GDM1 (cell line): ENCODE data around the gene UNC5B.
A peak's percentile ranks its signal among the peaks of the same experiment; 100 is the strongest.
"Not testable (repeated sequence)": the region's sequence is repeated elsewhere in the genome, so short reads cannot be mapped to it uniquely, and the experiment has no call there.

Source experiments
- DNase-seq: peaks from one replicate; lab custom pipeline; 2025; lab: John Stamatoyannopoulos, UW

The UNC5B gene

DNA sequence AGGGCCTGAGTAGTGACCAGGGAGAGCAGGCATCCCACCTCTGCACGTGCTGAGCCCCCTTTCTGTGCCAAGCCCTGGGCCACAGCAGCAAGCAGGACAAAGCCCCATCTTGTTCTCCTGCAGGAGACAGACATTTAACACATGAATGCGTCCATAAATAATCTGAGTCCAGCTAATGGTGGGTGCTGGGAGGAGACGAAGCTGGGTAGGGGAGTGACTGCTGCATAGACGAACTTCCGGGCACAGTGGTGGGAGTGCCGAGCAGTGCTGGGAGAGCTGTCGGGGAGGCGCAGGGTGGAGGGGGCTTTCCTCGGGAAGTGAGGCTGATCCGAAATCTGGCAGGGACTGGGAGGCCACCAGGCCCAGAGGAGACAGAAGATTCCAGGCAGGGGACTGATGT is 71.5 kb downstream of the UNC5B start:
- no peak for DNase-seq

DNA sequence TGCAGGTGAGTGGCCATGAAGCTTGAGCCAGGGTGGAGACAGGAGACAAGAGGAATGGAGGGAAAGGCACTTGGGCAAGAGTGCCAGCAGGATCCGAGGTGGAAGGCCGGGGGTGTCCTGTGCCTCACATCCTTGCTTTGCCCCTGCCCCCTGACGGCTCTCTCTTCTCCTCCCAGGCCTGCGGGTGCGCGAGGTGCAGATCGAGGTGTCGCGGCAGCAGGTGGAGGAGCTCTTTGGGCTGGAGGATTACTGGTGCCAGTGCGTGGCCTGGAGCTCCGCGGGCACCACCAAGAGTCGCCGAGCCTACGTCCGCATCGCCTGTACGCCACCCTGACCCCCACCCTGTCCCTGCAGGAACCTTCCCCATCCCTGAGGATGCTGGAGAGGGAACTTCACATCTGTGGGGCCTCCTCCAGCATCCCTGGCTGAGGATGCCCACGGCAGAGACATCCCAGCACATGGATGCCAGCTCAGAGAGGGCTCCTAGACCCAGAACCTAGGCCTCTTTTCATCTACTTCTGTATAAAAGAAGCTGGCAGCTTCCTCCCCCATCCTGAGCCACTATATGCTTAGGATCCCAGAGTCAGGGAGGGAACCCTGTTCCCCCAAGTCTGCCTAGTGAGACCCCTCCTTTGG is 72.3 kb downstream of the UNC5B start:
- no peak for DNase-seq

DNA sequence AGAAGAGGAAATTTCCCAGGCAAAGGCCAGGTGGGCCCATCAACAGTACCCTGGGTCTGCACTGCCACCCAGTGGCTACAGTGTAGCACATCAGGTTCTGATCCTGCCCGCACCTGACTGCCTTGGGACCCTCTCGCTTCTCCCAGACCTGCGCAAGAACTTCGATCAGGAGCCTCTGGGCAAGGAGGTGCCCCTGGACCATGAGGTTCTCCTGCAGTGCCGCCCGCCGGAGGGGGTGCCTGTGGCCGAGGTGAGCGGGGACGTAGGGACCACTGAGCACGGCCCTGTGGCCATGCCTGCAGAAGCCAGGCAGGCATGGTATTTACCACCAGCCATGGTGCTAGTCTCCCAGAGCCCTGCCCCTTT is 72.8 kb downstream of the UNC5B start:
- no peak for DNase-seq

- DNase-seq: no peak
Measured at GRCh38 chr10:71285986-71286385, 73.6 kb downstream of the UNC5B start.

GRCh38 chr10:71286521-71287294 is 74.3 kb downstream of the UNC5B start:
- DNase-seq: no peak

DNA sequence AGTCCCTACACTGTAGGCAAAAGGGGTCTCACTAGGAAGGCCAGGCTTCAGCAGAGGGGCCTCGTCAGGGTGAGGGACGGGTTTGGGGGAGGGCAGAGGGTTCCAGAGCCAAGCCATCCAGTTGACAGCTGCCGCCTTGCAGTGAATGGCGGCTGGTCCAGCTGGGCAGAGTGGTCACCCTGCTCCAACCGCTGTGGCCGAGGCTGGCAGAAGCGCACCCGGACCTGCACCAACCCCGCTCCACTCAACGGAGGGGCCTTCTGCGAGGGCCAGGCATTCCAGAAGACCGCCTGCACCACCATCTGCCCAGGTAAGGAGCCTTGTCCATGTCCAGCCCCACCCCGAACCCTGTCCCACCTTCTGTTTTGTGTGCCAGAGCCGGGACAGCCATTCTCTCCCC is 75.1 kb downstream of the UNC5B start:
- DNase-seq: no peak

- DNase-seq: no peak
Measured at GRCh38 chr10:71288461-71288860, 76.1 kb downstream of the UNC5B start.

DNA sequence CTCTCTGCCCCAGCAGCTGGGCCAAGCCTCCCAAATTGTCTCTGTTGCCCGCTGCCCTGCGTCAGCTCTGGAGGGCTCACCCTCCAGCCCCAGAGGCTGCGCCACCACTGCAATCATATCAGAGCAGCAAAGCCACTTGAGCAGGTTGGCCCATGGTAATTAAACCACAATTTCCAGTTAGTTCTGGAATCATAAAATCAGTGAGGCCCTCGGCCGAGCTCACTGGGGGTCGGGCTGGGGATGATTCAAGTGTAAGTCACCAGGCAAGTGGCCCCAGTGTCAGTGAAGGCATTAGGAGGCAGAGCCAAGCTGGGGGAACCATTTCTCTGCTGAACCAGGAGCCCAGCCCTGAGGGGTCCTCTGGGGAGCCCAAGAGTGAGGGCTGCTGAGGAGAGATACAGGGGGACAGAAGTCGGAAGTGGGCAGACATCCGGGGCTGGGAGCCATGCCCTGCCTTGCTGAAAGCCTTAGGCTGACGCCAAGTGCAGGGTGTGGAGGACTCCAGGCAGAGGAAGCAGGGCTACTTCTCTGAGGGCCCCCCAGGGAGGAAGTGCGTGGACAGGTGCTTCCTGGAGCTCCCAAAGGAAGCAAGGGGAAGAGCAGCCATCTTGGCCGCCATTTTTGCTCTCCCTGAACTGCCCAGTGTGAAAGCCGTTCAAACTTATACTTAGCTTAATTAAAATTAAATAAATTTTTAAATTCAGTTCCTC is 77.2 kb downstream of the UNC5B start:
- DNase-seq: no peak

DNA sequence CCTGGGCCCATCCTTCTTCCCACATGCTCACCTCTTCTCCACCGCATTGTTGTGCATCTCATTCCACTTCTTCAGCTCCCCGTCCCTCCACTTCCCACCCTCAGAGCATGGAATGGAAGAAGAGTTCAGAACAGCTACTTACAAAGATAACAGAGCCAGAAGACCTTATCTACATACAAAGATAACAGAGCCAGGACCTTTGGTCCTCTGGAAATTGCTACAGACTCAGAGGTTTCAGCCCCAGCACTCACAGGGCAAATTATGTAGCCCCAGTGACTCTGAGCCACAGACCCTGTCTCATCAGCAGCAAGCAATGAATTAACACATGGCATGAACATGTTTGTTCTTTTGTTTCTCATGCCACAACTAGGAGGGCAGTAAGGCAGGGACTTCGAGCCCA is 78.0 kb downstream of the UNC5B start:
- no peak for DNase-seq

DNA sequence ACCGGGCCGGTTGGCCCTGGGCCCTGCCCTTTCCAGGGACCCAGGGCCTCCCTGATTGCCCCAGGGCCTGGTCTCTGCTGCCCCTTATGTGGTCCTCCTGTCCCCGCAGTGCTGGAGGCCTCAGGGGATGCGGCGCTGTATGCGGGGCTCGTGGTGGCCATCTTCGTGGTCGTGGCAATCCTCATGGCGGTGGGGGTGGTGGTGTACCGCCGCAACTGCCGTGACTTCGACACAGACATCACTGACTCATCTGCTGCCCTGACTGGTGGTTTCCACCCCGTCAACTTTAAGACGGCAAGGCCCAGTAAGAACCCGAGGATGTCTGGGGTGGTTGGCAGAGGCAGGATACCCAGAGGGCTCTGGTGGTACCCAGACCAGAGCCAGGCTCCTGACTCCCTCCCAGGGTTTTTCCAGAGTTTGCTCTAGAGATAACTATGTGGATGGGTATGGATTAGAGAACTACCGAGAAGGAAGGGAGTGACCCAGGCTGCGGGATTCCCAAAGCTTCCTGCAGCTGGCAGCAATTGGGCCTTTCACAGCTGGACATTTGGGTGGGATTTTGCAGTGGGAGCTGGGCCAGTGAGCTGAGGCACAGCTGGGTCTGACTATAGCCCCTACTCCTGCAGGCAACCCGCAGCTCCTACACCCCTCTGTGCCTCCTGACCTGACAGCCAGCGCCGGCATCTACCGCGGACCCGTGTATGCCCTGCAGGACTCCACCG is 78.6 kb downstream of the UNC5B start:
- DNase-seq: no peak

GRCh38 chr10:71291528-71291900 is 79.1 kb downstream of the UNC5B start:
- DNase-seq: no peak

- no peak for DNase-seq
Measured at GRCh38 chr10:71292624-71293445, 80.5 kb downstream of the UNC5B start.

GRCh38 chr10:71293446-71294084 is 81.2 kb downstream of the UNC5B start:
- no peak for DNase-seq

DNA sequence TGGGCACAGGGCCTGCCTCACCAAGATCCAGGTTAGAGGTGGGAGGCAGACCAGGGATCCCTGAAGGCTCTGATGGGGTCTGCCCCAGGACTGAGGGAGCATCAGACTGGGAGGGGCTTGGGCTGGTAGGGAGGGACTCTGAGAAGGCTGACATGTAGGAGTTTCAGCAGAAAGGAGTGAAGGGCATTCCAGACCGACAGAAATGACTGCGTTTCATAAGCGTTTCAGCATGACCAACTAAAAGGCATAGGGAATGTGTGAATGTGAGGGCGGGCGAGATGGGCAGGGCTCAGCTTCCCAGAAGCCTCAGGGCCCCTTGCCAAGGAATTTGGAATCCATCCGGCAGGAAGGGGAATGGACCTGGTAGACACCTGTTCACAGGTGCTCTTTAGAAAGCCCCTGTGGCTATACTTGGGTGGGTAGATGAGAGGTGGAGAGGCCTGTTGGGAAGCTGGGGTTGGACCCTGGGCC is 81.8 kb downstream of the UNC5B start:
- DNase-seq: no peak

GRCh38 chr10:71294856-71295255 is 82.5 kb downstream of the UNC5B start:
- no peak for DNase-seq

GRCh38 chr10:71295641-71296040 is 83.3 kb downstream of the UNC5B start:
- DNase-seq: no peak

DNA sequence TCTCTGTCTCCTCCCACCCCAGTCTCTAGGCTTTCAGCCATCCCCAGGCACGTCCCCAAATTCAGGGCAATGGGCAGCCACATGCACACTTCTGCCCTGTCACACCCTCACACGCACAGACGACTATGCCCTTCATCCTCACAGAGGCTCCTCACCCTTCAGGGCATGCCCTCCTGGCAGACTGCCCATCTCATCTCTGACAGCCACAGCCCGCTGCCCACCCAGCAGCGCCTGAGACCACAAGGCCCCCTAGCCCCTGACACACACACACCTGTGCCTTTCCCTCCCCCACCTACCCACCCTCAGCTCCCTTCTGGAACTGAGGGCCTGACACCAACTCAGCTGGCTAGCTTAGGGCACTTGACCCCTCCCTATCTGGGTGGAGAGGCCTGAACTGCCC is 83.7 kb downstream of the UNC5B start:
- DNase-seq: no peak

DNA sequence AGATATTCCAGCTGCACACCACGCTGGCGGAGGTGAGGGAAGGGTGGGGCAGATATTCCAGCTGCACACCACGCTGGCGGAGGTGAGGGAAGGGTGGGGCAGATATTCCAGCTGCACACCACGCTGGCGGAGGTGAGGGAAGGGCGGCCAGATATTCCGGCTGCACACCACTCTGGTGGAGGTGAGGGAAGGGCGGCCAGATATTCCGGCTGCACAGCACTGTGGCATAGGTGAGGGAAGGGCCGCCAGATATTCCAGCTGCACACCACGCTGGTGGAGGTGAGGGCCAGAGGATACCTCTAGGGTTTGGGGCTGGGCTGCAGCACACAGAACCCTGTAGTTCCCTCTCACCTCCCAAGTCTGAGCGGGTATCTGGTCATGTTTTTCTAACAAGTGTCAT is 84.4 kb downstream of the UNC5B start:
- DNase-seq: not testable (repeated sequence)

- DNase-seq: no peak
Measured at GRCh38 chr10:71297343-71297742, 85.0 kb downstream of the UNC5B start.

DNA sequence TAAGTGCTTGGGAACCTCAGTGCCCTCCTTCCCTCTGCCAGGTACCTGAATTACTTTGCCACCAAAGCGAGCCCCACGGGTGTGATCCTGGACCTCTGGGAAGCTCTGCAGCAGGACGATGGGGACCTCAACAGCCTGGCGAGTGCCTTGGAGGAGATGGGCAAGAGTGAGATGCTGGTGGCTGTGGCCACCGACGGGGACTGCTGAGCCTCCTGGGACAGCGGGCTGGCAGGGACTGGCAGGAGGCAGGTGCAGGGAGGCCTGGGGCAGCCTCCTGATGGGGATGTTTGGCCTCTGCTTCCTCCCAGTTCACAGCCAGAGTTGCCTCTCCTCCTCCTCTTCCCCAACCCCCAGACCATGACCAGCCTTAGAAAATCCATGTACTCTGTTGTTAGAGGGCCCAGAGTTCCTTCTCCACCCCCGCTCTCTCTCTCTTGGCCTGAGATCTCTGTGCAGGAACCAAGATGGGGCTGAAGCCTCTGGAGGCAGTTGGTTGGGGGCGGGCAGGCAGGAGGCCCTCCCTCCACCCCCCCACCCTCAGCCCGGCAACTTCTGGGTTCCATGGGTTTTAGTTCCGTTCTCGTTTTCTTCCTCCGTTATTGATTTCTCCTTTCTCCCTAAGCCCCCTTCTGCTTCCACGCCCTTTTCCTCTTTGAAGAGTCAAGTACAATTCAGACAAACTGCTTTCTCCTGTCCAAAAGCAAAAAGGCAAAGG is 86.9 kb downstream of the UNC5B start:
- peak; percentile 45 for DNase-seq
